ENCODE data around the gene CPSF4.

The CPSF4 gene

GRCh38 chr7:99438573-99439480 lies at the start of gene CPSF4, which contains the start of gene PTCD1:
CPSF4 (plus strand) TSS chr7:99438943; CDS start chr7:99439083, 140 bp downstream.
PTCD1 (minus strand) TSS chr7:99438798; CDS start chr7:99435242, 3,556 bp downstream.
- peak; percentile 99 for DNase-seq (ENCODE audit: low spot score)

DNA sequence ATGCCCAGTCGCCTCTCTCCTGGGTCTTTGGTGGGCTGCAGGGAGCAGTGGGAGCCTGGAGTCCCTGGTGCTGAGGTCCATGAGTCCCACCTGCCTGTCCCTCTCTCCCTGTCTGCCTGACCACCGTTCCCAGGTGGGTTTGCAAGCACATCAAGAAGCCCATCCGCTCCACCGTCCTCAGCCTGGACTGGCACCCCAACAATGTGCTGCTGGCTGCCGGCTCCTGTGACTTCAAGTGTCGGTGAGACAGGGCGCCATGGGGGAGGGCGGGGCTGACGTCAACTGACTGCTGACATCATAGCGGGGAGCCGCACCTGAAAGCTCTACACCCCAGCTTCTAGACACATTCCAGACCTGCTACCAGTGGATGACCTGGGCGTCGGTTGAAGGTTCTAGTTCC lies 49.0 kb upstream of the CPSF4 start:
- no peak for DNase-seq (ENCODE audit: low spot score)

DNA sequence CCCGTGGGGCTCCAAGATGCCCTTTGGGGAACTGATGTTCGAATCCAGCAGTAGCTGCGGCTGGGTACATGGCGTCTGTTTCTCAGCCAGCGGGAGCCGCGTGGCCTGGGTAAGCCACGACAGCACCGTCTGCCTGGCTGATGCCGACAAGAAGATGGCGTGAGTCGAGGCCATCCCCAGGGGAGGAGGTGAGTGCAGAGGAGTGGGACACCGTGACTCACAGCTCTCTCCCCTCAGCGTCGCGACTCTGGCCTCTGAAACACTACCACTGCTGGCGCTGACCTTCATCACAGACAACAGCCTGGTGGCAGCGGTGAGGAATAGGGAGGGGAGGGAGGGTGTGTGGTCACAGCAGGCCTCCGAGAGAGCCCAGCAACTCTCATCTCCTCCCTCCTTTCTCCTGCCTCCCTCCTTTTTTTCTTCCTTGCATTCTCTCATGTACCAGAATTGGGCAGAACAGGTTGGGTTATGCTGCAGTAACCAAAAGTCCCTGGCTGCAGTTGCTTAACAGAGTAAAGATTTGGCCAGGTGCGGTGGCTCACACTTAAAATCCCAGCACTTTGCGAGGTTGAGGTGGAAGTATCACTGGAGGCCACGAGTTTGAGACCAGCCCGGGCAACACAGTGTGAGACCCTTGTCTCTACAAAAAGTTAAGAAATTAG lies 47.7 kb upstream of the CPSF4 start:
- no peak for DNase-seq (ENCODE audit: low spot score)

DNA sequence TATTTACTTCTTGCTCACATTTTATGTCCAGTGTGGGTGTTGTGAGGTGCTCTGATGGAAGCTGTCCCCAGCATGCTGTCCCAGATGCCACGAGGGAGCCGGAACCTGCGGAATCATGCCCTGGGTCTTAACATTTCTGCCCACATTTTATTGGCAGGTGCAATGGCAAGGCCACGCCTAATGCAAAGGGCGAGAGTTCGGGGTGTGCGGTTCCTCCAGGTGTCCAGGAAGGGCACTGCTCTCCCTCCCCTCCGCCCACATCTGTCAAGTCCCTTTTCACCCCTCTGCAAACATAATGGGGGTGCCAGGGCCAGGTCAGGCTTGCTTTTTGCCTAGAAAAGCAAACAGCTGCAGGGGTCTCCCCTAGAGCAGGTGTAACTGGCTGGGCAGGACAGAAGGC lies 46.7 kb upstream of the CPSF4 start:
- DNase-seq (ENCODE audit: low spot score): no peak

GRCh38 chr7:99392659-99393354 lies 45.9 kb upstream of the CPSF4 start:
- DNase-seq (ENCODE audit: low spot score): no peak

DNA sequence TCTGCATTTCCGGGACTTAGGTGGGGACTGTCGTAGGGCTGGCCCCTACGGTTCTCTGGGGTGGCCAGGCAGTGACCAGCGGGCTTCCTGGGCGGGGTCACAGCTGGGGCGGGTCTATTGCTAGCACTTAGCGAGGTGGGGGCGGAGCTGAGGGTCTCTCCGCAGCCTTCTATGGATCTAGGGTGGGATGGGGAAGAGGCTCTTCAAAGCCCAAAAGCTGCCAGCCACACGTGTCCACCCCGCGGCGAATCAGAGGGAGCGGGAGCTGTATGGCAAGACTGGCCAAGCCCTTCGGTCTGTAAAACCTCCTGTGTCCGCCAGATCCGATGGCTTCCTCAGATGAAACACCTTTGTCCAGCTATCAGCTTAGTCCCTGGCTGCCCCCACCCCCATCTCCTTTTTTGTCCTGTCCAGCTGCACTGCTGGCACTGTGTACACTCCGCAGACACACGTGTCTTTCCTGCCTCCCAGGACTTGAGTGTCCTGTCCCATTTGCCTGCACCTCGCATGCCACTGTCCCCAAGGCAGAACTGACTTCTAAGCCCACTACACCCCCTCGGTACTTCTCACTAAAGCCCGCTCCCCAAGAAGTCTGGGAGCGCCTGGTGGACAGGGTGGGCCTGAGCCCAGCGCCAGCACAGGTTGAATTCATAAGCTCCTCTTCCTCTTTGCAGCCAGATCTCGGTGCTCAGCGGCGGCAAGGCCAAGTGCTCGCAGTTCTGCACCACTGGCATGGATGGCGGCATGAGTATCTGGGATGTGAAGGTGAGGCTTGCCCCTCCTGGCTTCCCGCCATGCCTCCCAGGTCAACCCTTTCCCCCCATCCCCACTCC lies 45.2 kb upstream of the CPSF4 start:
- DNase-seq (ENCODE audit: low spot score): no peak

DNA sequence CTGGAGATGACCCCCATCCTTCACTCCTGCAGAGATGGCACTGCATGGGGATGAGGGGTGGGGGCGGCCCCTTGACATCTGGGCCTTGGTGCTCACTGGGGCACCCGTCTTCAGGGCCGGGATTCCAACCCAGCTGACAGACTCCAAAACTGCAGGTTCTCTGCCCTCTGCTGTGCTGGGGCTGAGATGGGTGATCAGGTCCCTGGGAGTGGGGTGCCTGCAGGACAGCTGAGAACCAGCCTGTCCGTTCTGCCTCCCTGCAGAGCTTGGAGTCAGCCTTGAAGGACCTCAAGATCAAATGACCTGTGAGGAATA lies 44.6 kb upstream of the CPSF4 start:
- DNase-seq (ENCODE audit: low spot score): no peak

DNA sequence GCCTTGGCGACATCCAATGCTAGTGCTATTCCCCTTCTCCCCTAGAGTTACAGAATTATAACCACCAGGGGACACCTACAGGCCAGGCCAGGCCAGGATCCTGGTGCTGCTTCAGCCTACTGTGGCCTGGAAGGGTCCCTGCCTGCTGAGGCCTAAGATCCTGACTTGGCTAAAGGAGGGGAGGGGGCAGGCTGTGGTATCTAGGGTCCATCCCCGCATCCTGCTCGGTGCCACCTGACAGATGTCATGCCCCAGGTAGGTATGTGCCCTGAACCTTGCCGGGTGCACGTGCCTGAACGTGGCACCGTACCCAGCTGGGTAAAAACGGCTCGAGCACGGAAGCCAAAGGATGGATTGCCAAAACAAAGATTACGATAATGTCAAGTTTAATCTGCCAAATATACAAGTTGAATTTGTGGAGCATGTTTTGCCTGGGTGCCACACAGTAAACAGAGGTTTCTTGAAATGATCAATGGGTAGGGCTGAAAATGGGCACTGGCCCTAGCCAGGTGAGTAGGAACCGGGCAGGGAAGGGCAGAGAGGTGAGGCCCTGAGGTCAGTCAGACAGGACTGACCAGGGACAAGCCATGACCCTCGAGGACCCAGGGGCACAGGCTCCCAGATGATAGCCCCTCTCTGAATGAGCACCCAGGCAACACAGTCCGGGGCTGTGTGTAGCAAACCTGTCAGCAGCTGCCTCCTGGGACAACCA lies 43.0 kb upstream of the CPSF4 start:
- no peak for DNase-seq (ENCODE audit: low spot score)

GRCh38 chr7:99396418-99397296 lies 42.1 kb upstream of the CPSF4 start:
- no peak for DNase-seq (ENCODE audit: low spot score)

GRCh38 chr7:99397297-99397983 lies 41.3 kb upstream of the CPSF4 start:
- DNase-seq (ENCODE audit: low spot score): no peak

DNA sequence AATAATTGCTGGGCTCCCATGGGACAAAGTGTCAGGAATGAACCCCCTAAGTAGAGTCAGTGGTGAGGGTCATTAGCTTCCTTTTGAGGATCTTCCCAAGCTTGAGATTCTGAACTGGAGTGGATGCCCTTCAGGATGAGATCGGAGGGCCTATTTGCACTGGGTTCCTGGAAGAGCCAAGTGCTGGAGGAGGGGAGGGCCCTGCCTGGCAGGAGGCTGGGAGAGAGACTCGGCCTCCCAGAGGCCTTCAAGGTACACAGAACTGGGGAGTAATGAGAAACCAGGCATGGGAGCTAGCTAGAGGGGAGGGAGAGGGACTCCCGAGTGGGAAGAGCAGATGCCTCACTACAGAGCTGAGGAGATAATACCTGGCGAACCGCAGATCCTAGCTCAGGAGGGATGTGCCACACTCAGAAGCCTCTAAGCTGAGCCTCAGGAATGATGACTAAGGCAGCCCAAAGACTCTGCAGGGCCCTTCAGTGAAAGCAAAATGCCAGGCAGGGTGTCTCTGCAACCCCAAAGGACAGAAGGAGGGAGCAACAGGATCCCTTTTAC lies 39.8 kb upstream of the CPSF4 start:
- DNase-seq (ENCODE audit: low spot score): no peak

- no peak for DNase-seq (ENCODE audit: low spot score)
Measured at GRCh38 chr7:99399597-99399996, 39.1 kb upstream of the CPSF4 start.

DNA sequence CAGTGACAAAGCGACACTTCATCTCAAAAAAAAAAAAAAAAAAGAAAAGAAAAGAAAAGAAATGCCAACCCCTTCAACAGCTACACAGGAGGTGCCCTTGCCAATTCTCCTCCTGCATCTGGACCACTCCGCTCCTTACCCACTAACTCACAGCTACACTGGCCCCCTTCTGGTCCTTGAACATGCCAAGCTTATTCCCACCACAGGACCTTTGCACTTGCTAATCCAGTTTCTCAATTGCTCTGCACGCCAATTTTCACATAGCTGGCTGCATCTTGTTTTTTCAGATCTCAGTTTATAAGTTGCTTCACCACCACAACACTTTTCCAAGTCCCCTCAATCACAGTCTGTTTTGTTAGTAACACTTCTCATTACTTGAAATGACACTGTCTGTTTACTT lies 35.9 kb upstream of the CPSF4 start:
- no peak for DNase-seq (ENCODE audit: low spot score)

GRCh38 chr7:99403764-99404163 lies 35.0 kb upstream of the CPSF4 start:
- no peak for DNase-seq (ENCODE audit: low spot score)

DNA sequence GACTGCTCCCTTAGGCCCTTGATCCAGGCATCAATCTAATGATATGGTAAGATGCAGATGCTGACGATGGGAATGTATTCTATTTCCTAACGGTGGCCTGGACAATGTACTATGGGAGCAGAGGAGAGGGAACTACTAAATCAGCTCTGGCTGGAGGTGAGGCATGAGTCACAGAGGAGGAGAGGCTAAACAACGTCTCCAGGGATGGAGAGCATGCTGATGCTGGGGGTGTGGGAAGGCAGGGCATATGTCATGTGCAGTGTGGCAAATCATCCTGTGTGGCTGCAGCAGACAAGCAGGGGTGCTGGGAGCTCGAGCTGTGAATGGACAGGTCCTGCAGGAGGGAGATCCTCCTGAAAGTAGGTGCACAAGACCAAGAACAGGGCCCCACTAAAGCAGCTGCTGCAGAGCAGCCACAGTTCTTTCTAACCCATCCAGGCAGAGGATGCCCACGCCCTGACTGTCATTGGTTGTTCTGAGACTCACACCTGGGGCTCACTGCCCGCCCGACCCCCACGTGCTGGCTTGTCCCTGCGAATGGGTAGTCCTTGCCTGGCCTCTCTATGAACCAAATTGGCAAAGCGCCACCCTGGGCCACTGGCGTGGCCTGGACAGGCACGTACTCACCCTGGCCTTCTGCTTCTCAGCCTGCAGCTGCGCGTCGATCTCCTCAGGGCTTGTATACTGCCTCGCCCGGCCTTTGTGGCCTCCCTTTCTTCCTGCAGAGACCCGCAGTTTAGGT lies 34.3 kb upstream of the CPSF4 start:
- DNase-seq (ENCODE audit: low spot score): no peak

DNA sequence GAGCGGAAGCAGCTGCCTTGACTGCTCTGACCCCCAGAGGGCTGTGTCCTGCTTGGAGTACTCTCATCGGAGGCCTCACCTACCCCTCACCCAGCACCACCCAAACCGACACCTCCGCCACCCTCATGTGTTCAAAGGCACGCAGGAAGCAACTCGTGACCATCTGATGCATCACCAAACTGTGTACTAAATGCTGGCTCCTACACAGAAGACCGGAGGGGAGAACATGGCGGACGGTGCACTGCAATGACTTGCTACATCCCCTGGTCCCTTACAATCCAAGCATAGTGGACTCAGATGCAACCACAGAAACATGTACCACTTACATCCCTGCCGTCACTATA lies 33.8 kb upstream of the CPSF4 start:
- DNase-seq (ENCODE audit: low spot score): no peak

GRCh38 chr7:99406557-99406956 lies 32.2 kb upstream of the CPSF4 start:
- DNase-seq (ENCODE audit: low spot score): no peak

- peak; percentile 51 for DNase-seq (ENCODE audit: low spot score)
Measured at GRCh38 chr7:99407872-99408378, 30.8 kb upstream of the CPSF4 start.
